Activated CD4-positive, CD25-positive, alpha-beta regulatory T cell (primary cell): ENCODE results near the gene CTNNA2.

ENCODE experiments used
- DNase-seq, 4 experiments: peaks; one replicate each; lab custom pipeline; 2025; lab: John Stamatoyannopoulos, UW

CTNNA2 gene

GRCh38 chr2:80035749-80036285 lies 523.0 kb downstream of the CTNNA2 start:
- no peak for DNase-seq

- DNase-seq, result no peak
Measured at GRCh38 chr2:80037310-80037709, 524.5 kb downstream of the CTNNA2 start.

GRCh38 chr2:80040226-80040625 lies 527.4 kb downstream of the CTNNA2 start:
- DNase-seq, result no peak

DNA sequence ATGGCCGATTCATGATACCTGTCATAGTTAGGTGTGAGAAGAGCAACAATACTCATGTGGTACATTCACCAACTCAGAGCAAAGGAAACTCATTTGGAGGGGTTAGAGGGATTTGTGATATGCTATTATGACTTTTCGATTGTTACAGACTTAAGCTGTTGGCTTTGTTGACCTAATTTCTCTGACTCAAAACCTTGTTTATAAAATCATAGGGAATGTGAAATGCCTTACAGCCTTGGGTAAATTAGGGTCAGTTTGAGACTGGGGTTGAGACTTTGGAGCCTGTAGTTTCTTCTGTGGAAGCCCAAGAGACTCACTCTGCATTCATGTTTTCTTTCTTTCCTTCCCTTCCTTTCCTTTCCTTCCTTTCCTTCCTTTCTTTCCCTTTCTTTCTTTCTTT lies 529.8 kb downstream of the CTNNA2 start:
- DNase-seq, result no peak

GRCh38 chr2:80048296-80048695 lies 535.4 kb downstream of the CTNNA2 start:
- DNase-seq, result no peak

GRCh38 chr2:80050246-80050645 lies 537.4 kb downstream of the CTNNA2 start:
- no peak for DNase-seq

DNA sequence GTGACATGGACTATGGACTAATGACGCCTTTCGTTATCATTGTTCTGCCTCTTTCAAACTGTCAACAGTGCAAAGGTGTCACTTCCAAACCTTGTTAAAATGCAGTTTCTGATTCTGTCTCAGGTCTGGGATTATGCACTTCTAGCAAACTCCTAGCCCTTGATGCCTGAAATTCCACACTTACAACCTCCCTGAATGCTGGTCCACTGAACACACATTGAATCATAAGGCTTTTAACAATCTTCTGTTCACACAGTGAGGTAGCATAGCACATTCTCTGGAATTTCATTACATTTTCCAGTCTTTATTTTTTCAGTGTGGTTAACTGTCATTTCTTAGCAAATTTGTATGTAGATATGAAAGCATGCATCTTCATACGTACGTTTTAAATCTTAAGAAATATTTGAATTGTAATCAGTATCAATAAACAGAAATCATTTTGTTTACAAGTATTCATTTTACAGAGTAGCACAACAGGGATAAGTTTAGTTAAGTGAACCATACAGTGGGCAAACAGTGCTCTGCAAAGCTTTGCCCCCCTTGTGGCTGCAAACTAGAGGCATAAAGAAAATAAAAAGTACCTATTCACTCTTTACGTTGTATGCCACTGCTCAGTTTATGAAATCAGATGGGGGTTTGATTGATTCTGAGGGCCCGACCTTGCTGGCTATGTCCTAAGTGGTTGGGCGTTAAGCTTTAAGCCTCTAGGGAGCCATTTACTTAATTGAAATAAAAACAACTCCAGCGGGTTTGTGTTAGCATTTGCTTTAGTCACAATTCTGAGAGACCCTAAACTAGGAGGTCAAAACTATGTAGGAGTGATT lies 540.9 kb downstream of the CTNNA2 start:
- DNase-seq, result no peak

DNA sequence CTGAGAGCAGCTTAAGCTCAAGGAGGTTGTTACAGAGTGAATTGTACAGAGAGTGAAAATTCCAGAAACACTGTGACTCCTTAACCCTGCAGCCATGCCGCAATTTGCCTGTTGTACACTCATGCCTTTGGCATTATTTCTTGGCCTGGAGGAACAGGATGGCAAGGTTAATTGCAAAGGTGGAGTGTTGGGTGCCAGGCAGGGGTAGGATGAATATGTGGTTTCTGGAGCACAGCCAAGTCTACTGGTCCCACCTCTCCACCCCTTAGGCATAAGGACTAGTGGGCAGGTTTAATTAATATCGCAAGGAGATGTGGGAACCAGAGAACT lies 541.5 kb downstream of the CTNNA2 start:
- no peak for DNase-seq

- no peak for DNase-seq
Measured at GRCh38 chr2:80057956-80058355, 545.1 kb downstream of the CTNNA2 start.

- no peak for DNase-seq
Measured at GRCh38 chr2:80058562-80058961, 545.7 kb downstream of the CTNNA2 start.

GRCh38 chr2:80059447-80059846 lies 546.6 kb downstream of the CTNNA2 start:
- no peak for DNase-seq

GRCh38 chr2:80061881-80062280 lies 549.0 kb downstream of the CTNNA2 start:
- no peak for DNase-seq

DNA sequence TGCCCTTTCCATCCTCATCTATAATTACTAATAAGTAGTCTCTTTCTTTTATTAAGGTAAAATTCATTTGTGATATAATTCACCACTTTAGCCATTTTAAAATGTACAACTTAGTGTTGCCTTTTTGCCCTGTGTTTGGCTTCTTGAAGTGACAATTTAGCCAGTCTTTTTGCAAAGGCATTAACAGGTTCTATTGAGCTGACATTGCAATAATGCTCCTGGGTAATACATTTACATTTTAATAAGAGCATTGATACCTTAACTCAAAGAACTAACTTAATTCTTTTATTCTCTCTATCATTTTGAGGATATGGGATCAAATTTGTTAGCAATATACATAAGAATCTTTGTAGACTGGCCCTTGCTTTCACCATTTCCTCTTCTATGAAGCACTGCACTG lies 549.4 kb downstream of the CTNNA2 start:
- no peak for DNase-seq

GRCh38 chr2:80068038-80068731 lies 555.3 kb downstream of the CTNNA2 start:
- DNase-seq, result no peak

- no peak for DNase-seq
Measured at GRCh38 chr2:80070587-80070986, 557.7 kb downstream of the CTNNA2 start.

DNA sequence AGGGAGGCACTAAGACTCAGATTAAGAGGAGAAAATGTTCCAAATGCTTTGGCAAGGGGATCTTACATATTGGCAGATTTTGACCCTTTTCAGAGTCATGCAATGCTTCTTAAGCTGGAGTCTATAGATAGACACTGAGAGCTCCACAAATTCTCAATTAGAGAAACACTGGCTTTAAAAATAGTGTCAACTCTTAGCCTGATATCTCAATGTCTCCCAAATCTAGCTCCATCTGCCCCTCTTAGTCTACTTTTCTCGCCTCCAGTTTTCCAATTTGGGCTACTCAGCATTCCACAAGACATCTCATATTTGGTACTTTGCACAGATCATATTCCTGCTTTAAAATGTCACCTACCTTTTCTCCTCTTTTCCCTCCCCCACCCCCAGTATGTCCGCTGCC lies 559.1 kb downstream of the CTNNA2 start:
- DNase-seq, result no peak

DNA sequence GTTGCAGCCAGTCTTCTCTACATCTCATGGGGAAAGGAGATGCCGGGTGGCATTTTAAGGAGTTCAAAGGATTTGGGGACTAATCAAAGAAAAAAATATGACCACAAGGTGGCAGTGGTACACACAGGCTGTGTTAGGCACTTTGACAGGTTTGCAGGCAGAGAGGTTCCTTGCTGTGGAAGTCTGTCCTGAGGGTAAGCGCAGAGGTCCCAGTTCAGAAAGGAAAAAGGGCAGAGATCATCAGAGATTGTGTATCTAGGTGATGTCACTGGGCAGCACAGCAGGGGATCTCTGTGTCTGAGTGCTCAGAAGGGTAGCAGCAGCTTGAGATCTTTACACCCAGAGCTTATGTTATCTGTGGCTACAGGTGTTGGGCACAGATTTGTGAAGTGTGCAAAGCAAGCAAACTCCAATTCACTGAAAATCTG lies 560.3 kb downstream of the CTNNA2 start:
- DNase-seq, result no peak

DNA sequence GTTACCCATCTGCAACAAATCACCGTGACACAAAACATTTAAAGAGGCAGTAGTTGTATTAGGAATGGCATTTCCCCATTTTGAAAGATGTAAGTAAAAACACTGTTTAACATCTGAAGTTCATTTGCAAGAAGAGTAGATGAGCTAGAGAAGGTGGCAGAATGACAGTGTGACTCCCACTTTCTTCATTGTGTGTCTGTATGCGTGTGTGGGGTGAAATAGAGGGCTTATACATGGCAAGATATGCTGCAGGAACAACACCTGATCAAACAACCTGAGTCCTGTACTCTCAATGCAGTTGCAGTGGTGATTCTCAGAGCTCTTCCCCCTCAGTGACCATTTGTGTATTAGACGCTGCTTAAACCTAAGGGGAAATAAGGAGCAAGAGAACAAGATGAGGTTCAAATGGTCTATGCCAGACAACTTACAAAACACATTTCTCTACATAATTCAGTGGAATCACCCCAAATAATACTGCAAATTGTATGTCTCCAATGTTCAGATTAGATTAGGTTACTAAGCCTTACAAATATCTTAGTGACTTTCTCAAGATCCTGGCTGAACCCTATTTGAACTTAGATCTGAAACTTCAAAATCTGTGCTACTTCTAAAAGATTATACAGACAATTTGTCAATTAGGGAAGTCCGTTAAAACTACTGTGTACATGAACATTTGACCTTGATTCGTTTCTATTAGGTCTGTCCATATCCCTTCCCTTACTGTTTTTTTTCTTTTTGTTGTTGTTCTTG lies 561.6 kb downstream of the CTNNA2 start:
- no peak for DNase-seq

DNA sequence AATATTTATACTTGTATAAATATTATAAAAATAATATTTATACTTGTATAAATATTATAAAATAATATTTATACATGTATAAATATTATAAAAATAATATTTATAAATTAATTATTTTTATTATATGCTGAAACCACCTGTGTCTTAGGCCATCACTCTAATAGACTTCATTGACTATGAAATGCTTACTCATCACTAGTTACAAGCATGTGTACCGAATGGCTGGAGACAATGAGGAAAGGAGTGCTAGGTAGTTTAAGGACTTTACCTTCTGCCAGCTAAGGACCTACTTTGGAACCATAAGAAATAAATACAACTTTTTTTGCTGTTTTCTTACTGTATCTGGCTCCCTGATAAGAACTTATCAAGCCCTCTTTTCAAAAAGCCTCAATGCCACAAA lies 562.9 kb downstream of the CTNNA2 start:
- DNase-seq, result no peak

DNA sequence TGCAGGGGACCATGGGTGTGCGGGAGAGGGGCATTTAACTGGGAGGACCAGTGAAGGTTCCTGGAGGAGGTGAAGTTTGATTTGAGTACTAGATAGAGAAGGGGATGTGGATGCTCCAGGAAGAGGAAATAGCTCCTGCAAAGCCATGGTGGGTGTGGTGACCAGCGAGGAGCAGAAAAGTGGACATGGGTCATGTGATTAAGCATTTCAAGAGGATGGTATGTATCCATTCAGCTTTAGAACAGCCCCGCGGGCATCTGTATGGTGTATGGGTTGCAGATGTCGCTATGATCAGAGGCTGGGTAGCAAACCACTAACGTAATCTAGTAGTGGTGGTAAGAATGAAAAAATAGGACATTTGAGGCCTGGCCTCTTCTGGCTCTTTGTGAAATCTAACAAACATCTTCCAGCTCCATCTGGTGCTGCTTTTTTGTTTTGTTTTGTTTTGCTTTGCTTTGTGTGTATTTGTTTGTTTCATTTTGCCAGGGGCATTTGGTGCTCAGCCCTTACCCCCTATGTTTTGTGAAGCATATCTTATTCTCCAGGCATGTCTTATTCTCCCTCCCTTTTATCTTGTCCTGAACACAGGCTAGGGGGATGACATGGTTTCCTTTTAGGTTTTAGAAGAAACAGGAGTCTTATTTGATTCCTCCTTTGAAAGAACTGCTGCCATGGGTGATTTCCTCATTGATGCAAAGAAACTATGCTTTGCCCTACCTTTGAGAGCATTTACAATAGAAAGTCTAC lies 565.6 kb downstream of the CTNNA2 start:
- DNase-seq, result no peak

- no peak for DNase-seq
Measured at GRCh38 chr2:80080957-80081356, 568.1 kb downstream of the CTNNA2 start.

- DNase-seq, result no peak
Measured at GRCh38 chr2:80086831-80087230, 574.0 kb downstream of the CTNNA2 start.
